Mucosa of descending colon (tissue), 3 donors: Measurements from ENCODE around the gene RSAD1. TPM values are rescaled to one million over a fixed set of nuclear protein-coding genes. Genes with fewer than 3 reads are reported as not detected.

ENCODE experiments used
- ATAC-seq: fragments of 200-7000 bp; cut with Tn5 transposase; one replicate; pipeline ENCODE4 v1.9.1; 2020; ENCODE audit warnings: mild to moderate bottlenecking, moderate library complexity
- DNase-seq, 3 donors: peaks; one replicate each; pipeline ENCODE4 v3.0.0-alpha.2; 2020
- H3K36me3 ChIP-seq: fragments of 200-600 bp; one replicate; pipeline ENCODE4 v1.8.0; 2021; ENCODE audit warnings: low read depth, mild to moderate bottlenecking
- H3K4me1 ChIP-seq: fragments of 200-600 bp; one replicate; pipeline ENCODE4 v1.8.0; 2021; ENCODE audit warnings: low read depth, mild to moderate bottlenecking
- H3K4me3 ChIP-seq: fragments of 200-600 bp; one replicate; pipeline ENCODE4 v1.8.0; 2021; ENCODE audit warnings: mild to moderate bottlenecking
- H3K9me3 ChIP-seq: fragments of 200-600 bp; one replicate; pipeline ENCODE4 v1.8.0; 2021; ENCODE audit warnings: mild to moderate bottlenecking
- CTCF ChIP-seq: fragments of 200-600 bp; IDR thresholded peaks from one replicate; pipeline ENCODE4 v1.8.0; 2022; ENCODE audit warnings: antibody characterized with exemption, mild to moderate bottlenecking
- intact Hi-C, 2 donors: fragments of 100-400 bp; cut with DNase I in 1 of 2; cut with micrococcal nuclease in 1 of 2; formaldehyde crosslinking; loops; one replicate each; pipeline versions ENCODE4 v1.11.0 to v1.11.1; 2022; cut with DNase I, micrococcal nuclease
- total RNA-seq, 3 donors: library from RNA; stranded (reverse); fragmentation: NEBNext Ultra II Directional in 2 of 3; extraction: Animal tissue kit (Norgen Biotek cat#: 25700) in 2 of 3; gene quantifications; one replicate each; pipeline versions ENCODE4 v1.2.1 to v1.2.4, GENCODE V29; 2021 to 2023
- donor health status: DM: no; HTN: no; CAD: no; lungs with moderate emphysema.
- donor health status: DM: no; HTN: no; CAD: no.
- donor health status: DM: no; HTN: yes; CAD: no.

Gene RSAD1
- total RNA-seq, 3 donors from 2014 or later, result 35.9 to 38.2 (median 37.7) TPM

- H3K4me3 ChIP-seq, result no peak overlapping the region
- no peaks in the 10 kb centered on the region for H3K36me3 ChIP-seq
- no peaks in the 10 kb centered on the region for H3K9me3 ChIP-seq
- TF ChIP-seq CTCF, result no peak
- H3K4me1 ChIP-seq, result peaks cover 3% of the 10 kb centered on the region
- intact Hi-C loops, result no loop called here
- DNase-seq (peak in 1 of 3 donors; percentile 31), ATAC-seq (no peak)
Measured at GRCh38 chr17:50514936-50515702, 36.5 kb downstream of the RSAD1 start.

GRCh38 chr17:50517011-50517410, 38.4 kb downstream of the RSAD1 start:
- intact Hi-C loops, result no loop called here
- TF ChIP-seq CTCF, result no peak
- peak; percentile 65 for ATAC-seq

GRCh38 chr17:50517504-50518383, 39.1 kb downstream of the RSAD1 start:
- DNase-seq (no peak), ATAC-seq (peak; percentile 57)
- intact Hi-C loops, result no loop called here
- no peak for TF ChIP-seq CTCF
- Histone ChIP-seq H3K36me3 (no peaks in the 10 kb centered on the region), H3K4me3 (no peak overlapping the region), H3K9me3 (no peaks in the 10 kb centered on the region), H3K4me1 (peaks cover 3% of the 10 kb centered on the region)

More at GRCh38 chr17:50517011-50517410, 38.4 kb downstream of the RSAD1 start:
- no peak for DNase-seq
- Histone ChIP-seq H3K4me3 (no peak overlapping the region), H3K4me1 (peaks cover 3% of the 10 kb centered on the region), H3K36me3 (no peaks in the 10 kb centered on the region), H3K9me3 (no peaks in the 10 kb centered on the region)

GRCh38 chr17:50518384-50519023, 39.8 kb downstream of the RSAD1 start:
- DNase-seq, result no peak
- intact Hi-C loops, result no loop called here
- Histone ChIP-seq H3K4me3 (no peak overlapping the region), H3K36me3 (no peaks in the 10 kb centered on the region), H3K9me3 (no peaks in the 10 kb centered on the region), H3K4me1 (peaks cover 3% of the 10 kb centered on the region)
- ATAC-seq, result peak; percentile 48
- TF ChIP-seq CTCF, result no peak

GRCh38 chr17:50519141-50519834, 40.6 kb downstream of the RSAD1 start:
- Histone ChIP-seq H3K4me1 (peaks cover 3% of the 10 kb centered on the region), H3K9me3 (no peaks in the 10 kb centered on the region), H3K36me3 (no peaks in the 10 kb centered on the region), H3K4me3 (no peak overlapping the region)
- intact Hi-C loops, result no loop called here
- no peak for DNase-seq
- TF ChIP-seq CTCF, result no peak
- ATAC-seq, result no peak
